Fibroblast of skin of right quadriceps (primary cell): Measurements from ENCODE around the gene MUL1.
A peak's percentile ranks its signal among the peaks of the same experiment; 100 is the strongest.

ENCODE experiments used
- DNase-seq: peaks from one replicate; pipeline ENCODE4 v3.0.0-alpha.2; 2013

Gene MUL1

DNA sequence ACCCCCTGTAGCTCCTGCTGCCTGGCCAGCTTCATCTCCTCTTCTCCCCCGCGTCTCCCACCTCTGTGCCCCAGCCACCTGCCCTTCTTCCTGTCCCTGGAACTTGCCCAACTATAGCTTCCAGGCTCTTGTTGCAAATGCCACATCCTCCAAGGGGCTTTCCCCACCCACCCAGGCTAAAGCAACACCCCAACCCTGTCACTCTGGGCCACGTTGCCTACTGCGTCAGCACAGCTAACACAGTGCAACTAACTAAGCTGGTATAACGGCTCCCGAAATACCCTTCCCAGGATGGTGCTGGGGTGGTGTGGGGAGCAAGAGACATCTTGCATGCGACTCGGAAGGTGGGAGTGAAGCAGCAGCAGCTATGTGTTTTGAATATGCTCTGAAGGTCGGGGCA lies 41.7 kb downstream of the MUL1 start:
- no peak for DNase-seq

GRCh38 chr1:20465187-20465586 lies 42.8 kb downstream of the MUL1 start:
- DNase-seq, result no peak

DNA sequence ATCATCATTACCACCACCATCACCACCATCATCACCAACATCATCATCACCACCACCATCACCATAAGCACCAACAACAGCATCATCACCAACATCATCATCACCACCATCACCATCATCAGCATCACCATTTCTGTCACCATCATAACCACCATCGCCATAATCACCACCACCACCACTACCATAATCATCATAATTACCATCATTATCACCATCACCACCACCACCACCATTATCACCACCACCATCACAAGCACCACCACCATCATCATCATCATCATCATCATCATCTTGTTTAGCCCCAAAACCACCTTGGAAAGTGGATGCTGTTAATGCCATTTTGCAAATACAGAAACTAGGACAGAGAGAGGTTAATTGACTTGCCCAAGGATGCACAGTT lies 44.4 kb downstream of the MUL1 start:
- DNase-seq, result no peak

- no peak for DNase-seq
These were observed 45.6 kb downstream of the MUL1 start for GRCh38 chr1:20462397-20462796.

DNA sequence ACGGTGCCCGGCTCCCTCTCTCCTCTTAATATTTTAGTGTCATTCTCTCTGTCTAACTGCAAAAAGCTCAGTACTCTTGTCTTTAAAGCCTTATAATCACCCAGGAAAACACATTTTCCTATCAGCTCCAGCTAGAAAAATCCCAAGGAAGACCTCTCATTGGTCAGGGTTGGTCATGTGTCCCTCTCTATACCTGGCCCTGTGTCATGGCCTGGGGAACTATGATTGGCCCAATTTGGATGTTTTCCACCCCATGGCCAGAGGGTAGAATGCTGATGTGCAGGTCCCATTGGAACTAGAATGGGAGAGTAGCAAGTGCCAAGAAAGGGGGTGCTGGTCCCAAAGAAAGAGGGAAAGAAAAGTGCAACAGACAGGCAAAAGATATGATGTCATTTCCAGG lies 49.2 kb downstream of the MUL1 start:
- no peak for DNase-seq

DNA sequence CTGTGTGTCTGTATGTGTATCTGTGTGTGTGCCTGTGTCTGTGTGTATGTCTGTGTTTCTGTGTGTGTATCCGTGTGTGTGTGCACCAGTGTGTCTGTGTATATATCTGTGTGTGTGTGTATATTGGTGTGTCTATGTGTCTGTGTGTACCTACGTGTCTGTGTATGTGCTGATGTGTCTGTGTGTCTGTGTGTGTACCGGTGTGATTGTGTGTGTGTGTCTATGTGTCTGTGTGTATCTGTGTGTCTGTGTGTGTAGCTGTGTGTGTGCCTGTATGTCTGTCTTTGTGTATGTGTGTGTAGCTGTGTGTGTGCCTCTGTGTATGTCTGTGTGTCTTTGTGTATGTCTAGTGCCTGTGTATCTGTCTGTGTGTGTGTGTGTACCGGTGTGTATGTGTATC lies 53.9 kb downstream of the MUL1 start:
- no peak for DNase-seq

DNA sequence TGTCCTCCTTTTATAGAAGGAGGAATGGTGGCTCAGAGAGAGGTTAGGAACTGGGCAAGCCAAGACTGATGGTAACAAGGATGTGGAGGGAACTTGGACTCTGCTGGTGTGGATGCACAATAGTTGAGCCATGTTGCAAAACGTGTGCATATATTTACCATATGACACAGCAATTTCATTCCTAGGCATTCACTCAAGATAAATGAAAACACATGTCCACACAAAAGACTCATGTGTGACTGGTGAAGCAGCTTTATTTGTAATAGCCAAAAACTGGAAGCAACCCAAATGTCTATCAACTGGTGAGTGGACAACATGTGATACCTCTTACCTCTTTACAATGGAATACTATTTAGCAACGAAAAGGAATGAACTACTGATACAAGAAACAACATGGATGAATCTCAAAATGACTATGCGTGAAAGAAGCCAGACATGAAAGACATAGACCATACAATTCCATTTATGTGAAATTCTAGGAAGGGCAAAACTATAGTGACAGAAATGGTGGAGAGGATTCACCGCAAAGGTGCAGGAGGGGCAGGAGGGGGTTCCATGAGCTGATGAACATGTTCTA lies 58.1 kb downstream of the MUL1 start:
- peak; percentile 83 for DNase-seq
